ENCODE data around the gene CD160.
"Not testable (repeated sequence)": the region's sequence is repeated elsewhere in the genome, so short reads cannot be mapped to it uniquely, and the experiment has no call there.

The CD160 gene

DNA sequence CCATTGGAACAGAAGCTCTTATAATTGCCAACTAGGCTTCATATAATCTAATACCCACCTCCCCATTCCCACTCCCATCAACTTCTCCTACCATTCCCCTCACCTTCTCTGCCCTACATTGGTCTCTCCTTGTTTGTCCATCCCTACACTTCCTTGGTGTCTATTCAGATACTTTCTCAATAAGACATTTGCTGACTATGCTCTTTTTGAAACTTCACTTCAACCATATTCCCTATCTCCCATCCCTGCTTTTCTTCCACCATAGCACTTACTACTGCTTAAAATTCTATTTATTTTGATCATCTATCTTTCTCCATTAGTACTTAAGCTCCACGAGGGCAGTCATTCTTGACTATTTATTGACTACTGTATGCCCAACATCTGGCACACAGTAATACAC, 40.4 kb downstream of the CD160 start:
- no peak for DNase-seq (ENCODE audit: low read depth in 2 of 2)

DNA sequence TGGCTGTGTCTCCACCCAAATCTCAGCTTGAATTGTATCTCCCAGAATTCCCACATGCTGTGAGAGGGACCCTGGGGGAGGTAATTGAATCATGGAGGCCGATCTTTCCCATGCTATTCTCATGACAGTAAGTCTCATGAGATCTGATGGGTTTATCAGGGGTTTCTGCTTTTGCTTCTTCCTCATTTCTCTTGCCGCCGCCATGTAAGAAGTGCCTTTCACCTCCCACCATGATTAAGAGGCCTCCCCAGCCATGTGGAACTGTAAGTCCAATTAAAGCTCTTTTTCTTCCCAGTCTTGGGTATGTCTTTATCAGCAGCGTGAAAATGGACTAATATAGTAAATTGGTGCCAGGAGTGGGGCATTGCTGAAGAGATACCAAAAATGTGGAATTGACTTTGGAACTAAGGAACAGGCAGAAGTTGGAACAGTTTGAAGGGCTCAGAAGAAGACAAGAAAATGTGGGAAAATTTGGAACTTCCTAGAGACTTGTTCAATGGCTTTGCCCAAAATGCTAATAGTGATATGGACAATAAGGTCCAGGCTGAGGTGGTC, 41.2 kb downstream of the CD160 start:
- not testable (repeated sequence) for DNase-seq (ENCODE audit: low read depth in 2 of 2)

DNA sequence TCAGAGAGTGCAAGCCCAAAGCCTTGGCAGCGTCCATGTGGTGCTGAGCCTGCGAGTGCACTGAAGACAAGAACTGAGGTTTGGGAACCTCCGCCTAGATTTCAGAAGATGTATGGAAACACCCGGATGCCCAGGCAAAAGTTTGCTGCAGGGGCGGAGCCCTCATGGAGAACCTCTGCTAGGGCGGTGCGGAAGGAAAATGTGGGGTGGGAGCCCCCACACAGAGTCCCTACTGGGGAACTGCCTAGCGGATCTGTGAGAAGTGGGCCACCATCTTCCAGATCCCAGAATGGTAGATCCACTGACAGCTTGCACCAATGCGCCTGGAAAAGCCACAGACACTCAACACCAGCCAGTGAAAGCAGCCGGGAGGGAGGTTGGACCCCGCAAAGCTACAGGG, 42.2 kb downstream of the CD160 start:
- not testable (repeated sequence) for DNase-seq (ENCODE audit: low read depth in 2 of 2)

DNA sequence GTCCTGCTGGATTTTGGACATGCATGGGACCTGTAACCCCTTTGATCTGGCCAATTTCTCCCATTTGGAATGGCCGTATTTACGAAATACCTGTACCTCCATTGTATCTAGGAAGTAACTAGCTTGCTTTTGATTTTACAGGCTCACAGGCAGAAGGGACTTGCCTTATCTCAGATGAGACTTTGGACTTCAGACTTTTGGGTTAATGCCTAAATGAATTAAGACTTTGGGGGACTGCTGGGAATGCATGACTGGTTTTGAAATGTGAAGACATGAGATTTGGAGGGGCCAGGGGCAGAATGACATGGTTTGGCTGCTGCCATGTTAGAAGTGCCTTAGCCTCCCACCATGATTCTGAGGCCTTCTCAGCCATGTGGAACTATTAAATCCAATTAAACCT, 42.7 kb downstream of the CD160 start:
- DNase-seq (ENCODE audit: low read depth in 2 of 2) = not testable (repeated sequence)

DNA sequence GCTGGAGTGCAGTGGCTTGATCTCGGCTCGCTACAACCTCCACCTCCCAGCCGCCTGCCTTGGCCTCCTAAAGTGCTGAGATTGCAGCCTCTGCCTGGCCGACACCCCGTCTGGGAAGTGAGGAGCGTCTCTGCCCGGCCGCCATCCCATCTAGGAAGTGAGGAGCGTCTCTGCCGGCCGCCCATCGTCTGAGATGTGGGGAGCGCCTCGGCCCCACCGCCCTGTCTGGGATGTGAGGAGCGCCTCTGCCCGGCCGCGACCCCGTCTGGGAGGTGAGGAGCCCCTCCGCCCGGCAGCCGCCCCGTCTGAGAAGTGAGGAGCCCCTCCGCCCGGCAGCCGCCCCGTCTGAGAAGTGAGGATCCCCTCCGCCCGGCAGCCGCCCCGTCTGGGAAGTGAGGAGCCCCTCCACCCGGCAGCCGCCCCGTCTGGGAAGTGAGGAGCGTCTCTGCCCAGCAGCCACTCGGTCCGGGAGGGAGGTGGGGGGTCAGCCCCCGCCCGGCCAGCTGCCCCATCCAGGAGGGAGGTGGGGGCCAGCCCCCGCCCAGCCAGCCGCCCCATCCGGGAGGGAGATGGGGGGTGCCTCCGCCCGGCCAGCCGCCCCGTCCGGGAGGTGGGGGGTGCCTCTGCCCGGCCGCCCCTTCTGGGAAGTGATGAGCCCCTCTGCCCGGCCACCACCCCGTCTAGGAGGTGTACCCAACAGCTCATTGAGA, 45.1 kb downstream of the CD160 start:
- DNase-seq (ENCODE audit: low read depth in 2 of 2) = not testable (repeated sequence)

DNA sequence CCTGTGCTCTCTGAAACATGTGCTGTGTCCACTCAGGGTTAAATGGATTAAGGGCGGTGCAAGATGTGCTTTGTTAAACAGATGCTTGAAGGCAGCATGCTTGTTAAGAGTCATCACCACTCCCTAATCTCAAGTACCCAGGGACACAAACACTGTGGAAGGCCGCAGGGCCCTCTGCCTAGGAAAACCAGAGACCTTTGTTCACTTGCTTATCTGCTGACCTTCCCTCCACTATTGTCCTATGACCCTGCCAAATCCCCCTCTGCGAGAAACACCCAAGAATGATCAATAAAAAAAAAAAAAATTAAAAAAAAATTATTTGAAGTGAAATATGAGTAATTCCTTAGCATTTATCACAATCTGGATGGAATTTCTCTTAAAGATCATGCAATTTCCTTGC, 45.8 kb downstream of the CD160 start:
- DNase-seq (ENCODE audit: low read depth in 2 of 2) = not testable (repeated sequence)

DNA sequence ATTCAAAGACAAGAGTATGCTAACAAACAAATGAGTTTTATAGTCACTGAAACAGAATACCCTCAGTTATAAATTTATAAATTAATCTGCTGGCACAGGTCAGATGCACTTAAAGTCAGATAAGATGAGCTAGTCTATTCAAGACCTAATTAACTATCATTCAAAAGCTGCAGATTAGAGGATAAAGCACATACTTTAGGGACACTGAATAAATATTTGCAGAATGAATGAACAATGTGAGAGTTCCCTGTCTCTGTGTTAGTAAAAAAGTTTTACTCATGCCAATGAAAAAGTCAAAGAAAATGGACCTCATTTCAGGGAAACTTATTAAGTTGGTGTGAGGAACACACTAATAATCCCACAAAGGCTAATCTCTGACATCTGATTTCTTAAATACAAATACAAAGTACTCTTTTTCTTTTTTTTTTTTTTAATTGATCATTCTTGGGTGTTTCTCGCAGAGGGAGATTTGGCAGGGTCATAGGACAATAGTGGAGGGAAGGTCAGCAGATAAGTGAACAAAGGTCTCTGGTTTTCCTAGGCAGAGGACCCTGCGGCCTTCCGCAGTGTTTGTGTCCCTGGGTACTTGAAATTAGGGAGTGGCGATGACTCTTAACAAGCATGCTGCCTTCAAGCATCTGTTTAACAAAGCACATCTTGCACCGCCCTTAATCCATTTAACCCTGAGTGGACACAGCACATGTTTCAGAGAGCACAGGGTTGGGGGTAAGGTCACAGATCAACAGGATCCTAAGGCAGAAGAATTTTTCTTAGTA, 46.5 kb downstream of the CD160 start:
- DNase-seq (ENCODE audit: low read depth in 2 of 2) = not testable (repeated sequence)

DNA sequence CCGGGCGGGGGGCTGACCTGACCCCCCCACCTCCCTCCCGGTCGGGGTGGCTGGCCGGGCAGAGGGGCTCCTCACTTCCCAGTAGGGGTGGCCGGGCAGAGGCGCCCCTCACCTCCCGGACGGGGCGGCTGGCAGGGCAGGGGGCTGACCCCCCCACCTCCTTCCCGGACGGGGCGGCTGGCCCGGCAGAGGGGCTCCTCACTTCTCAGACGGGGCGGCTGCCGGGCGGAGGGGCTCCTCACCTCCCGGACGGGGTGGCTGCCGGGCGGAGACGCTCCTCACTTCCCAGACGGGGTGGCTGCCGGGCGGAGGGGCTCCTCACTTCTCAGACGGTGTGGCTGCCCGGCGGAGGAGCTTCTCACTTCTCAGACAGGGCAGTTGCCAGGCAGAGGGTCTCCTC, 47.6 kb downstream of the CD160 start:
- not testable (repeated sequence) for DNase-seq (ENCODE audit: low read depth in 2 of 2)

DNA sequence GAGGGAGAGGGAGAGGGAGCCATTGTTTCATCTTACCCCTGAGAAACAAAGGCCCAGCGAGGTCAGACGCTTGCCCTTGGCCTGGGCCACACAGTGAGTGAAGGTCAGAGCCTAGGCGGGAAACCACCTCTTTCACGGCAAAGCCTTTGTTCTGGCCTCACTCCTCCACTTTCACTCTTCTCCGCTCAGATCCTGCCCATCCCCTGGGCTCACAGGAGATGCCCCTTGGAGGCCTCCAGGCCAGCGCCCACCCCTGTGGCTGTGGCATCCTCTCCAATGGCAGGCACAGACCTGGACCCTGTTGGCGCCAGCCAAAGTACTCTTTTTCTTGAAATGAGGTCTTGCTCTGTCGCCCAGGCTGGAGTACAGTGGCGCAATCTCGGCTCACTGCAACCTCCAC, 48.7 kb downstream of the CD160 start:
- not testable (repeated sequence) for DNase-seq (ENCODE audit: low read depth in 2 of 2)

DNA sequence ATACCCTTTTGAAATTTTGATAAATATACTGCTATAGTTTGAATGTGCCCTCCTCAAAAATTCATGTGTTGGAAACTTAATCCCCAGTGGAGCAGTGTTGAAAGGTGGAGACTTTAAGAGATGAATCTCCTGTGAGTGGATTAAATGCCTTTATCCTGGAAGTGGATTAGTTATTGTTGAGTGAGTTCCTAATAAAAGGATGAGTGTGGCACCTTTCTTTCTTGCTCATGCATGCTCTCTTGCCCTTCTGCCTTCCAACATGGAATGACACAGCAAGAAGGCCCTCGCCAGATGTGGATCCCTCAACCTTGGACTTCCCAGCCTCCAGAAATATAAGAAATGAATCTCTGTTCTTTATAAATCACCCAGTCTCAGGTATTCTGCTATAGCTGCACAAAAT, 51.8 kb downstream of the CD160 start:
- DNase-seq (ENCODE audit: low read depth in 2 of 2) = no peak

DNA sequence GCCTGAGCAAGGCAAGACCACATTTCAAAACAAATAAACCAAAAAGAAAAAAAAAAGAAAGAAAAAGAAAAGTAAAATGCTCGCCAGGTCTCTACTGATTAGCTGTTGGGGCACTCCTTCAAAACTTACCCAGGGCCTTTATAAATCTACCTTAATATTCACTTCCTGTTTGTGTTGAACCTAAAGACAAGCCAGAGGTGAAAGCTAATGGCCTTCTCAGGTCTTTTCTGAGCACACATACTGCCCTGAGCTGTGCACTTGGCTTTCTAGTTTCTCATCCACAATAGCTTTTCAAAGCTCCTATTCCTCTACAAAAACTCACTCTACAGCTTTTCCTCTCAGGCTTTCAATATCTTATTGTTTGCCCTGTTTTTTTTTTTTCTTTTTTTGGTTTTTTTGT, 54.1 kb downstream of the CD160 start:
- no peak for DNase-seq (ENCODE audit: low read depth in 2 of 2)

DNA sequence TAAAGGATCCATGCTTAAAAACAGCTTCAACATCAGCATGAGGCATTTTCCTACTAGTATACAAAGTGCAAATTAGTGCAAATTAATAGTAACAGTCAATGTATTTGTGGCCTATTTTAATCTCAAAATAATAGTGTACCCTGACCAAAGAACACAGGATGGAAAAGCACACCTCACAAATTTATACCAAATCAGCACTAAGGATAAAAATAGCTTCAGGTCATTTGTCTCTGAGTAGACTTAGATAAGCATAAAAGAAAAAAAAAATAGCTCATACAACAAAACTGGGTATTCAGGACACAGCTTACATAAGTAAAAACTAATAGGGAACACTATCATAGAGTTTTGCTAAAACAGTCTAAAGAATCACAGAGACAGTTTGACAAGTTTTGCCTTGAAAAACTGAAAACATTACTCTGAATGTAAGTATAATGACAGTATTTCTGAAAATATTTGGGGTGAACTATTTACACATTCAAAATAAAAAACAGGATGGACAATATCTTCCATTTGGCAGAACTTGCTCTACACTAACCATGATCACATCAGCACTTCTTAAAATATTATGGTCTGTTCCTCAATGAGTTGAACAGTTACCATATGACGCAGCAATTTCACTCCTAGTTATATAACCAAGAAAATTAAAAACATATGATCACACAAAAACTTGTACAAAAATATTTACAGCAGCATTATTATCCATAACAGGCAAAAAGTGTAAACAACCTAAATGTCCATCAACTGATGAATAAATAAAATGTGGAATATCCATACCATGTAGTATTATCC, 58.3 kb downstream of the CD160 start:
- DNase-seq (ENCODE audit: low read depth in 2 of 2) = no peak

DNA sequence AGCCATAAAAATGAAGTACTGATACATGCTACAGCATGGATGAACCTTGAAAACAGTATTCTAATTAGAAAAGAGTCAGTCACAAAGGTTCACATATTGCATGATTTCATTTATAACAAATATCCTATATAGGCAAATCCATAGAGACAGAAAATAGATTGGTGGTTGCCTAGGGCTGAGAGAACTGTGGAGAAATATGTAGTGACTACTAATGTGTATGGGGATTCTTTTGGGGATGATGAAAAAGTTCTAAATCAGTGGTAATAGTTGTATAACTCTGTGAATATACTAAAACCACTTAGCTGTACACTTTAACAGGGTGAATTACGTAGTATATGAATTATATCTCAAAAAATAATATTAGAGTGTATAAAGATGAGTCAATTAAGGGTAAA, 58.8 kb downstream of the CD160 start:
- DNase-seq (ENCODE audit: low read depth in 2 of 2) = no peak

DNA sequence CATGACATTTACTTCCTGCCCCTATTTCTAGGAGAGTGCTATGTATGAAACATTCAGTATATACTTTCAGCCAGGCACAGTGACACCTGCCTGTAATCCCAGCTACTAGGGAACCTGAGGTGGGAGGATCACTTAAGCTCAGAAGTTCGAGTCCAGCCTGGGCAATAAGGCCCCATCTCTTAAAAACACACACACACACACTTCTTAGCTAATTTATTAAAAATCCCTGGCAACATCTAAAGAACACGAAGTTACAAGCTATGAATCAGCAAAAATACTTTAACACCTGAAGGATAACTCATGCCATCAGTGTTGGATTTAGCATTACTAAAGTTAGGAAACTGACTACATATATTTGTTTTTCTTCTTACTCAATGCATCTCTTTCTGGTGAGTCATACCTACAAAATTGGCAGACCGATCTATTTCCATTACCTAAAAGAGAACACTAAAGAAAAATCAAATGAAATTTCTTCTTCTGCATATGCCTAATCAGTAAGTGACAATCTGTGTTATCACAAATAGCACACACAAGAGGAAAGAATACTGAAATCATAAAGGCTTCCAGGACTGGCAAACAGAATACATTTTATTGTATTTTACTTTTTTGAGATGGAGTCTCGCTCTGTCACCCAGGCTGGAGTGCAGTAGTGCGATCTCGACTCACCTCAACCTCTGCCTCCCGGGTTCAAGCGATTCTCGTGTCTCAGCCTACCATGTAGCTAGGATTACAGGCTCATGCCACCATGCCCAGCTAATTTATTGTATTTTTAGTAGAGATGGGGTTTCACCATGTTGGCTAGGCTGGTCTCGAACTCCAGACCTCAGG, 63.2 kb downstream of the CD160 start:
- no peak for DNase-seq (ENCODE audit: low read depth in 2 of 2)

DNA sequence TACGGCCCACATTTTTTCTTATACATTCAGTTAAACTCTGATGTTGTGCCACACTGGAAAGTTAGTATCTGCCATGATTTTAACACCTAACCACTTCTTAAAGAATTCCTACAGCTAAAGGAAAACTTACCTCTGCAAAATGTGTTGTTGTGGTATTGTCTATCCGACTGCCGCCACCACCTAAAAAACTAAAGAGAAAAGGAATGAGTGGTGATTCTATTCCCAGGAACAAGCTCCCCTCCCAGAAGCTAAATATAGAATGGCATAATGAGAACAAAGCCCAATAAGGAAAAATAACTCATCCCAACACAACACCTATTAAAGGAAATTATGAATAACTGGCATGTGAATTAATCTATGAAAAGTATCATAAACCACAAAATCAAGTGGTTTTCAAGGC, 65.1 kb downstream of the CD160 start:
- DNase-seq (ENCODE audit: low read depth in 2 of 2) = no peak

DNA sequence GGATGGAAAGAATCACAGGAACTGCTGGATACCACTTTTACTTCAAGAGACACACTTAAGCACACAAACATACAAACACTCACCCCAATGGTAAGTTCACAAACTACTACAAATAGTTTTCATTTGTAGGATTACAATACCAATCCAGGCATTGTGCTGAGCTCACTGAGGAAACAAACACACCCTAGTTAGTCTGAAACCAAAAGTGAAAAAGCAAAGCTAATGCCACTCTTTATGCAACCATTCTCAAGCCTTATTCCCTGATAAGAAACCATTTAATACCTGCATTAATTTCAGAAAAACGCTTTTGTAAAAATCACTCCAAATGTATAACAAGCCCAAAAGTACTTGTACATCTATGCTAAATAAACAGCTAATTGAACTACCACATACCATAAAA, 66.2 kb downstream of the CD160 start:
- DNase-seq (ENCODE audit: low read depth in 2 of 2) = no peak

DNA sequence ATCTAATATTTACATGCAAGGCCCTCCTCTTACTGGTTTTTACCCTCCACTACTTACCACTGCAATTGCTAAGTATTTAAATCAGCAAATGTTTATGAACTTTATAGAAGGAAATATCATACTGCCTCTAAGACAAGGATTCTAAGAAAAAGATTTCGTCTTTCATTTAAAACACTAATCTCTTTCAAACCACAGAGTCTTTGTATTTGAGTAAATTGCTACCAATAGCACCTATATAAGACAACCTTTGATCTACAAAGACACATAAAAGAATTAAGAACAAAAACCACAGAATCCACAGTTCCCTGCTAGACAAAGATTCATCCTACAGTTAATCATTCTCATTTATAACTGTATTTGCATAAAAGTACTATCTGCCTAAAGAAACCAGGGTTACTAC, 67.0 kb downstream of the CD160 start:
- no peak for DNase-seq (ENCODE audit: low read depth in 2 of 2)

DNA sequence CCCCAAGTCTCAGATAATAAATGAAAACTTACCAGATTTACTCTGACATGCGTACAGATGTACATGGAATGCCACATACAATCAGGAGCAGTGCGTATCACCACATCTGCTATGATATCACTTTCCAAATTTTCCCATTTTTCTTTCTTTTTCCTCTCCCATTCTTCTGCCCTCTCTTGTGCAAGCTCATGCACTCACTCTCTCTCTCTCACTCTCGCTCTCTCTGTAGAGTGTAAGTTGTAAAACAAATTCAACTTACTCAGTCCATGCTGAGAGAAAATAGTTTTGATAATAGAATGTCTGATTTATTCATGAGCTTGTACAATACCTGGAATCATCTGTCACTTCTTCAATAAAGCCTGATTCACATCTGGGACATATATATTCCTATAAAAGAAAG, 69.3 kb downstream of the CD160 start:
- DNase-seq (ENCODE audit: low read depth in 2 of 2) = no peak
